Measurements from ENCODE around the gene CST3.

DNA sequence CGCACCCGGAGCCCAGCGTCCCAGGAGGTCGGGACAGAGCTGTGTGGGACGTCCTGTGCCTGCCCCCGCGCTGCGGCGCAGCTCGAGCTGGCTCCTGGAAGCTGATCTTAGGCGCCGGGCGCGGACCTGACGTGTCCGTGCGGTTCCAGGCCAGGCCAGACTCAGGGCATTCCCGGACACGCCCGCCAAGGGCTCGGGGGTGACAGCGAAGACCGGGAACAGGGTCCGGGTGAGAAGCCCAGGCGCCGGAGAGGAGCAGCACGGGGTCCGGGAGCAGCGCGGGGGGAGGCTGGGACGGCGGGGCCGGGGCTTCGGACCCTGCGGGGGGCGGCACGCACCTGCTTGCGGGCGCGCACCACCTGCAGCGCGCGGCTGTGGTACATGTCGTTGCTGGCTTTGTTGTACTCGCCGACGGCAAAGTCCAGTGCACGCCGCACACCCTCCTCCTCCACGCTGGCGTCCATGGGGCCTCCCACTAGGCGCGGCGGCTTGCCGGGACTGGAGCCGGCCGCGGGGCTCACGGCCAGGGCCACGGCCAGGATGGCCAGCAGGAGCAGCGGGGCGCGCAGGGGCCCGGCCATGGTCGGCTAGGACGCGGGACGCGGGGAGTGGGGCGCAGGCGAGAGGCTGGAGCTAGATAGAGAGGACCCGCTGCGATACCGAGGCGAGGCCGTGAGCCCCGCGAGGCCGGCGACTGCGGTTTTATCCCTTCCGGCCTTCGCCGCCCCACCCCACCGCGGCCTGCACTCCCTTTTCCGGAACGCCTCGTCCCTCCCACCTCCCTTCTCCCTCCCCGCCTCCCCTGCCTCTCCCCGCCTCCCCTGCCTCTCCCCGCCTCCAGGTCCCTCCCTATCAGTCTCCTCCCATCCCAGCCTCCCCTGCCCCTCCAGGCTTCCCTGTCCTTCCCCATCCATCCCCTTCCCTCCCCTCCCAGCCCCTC, at the start of gene CST3:
- TF ChIP-seq, protein P1, sequence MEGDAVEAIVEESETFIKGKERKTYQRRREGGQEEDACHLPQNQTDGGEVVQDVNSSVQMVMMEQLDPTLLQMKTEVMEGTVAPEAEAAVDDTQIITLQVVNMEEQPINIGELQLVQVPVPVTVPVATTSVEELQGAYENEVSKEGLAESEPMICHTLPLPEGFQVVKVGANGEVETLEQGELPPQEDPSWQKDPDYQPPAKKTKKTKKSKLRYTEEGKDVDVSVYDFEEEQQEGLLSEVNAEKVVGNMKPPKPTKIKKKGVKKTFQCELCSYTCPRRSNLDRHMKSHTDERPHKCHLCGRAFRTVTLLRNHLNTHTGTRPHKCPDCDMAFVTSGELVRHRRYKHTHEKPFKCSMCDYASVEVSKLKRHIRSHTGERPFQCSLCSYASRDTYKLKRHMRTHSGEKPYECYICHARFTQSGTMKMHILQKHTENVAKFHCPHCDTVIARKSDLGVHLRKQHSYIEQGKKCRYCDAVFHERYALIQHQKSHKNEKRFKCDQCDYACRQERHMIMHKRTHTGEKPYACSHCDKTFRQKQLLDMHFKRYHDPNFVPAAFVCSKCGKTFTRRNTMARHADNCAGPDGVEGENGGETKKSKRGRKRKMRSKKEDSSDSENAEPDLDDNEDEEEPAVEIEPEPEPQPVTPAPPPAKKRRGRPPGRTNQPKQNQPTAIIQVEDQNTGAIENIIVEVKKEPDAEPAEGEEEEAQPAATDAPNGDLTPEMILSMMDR (optimal IDR thresholded peaks at IDR 0.05 in 1 of 3, IDR thresholded peaks at IDR 0.05 in 1 of 3, conservative IDR thresholded peaks at IDR 0.05 in 1 of 3; ENCODE audit: extremely low read depth in 1 of 3, insufficient read depth in 2 of 3, low read length in 3 of 3): no peak
- no peak for TF ChIP-seq EZH2 (IDR thresholded peaks at IDR 0.05; ENCODE audit: low read length)
